ENCODE data around the gene FOXN3. TPM values are rescaled to one million over a fixed set of nuclear protein-coding genes. Genes with fewer than 3 reads are reported as not detected.
"Not testable (repeated sequence)": the region's sequence is repeated elsewhere in the genome, so short reads cannot be mapped to it uniquely, and the experiment has no call there.

FOXN3 gene
- polyA plus RNA-seq, 3 donors: 26.9 to 32.0 (median 27.8) TPM

- peak; percentile 71 for DNase-seq
These were observed 111.9 kb downstream of the FOXN3 start for GRCh38 chr14:89304972-89305703.

- DNase-seq: no peak
These were observed 112.5 kb downstream of the FOXN3 start for GRCh38 chr14:89304561-89304960.

- DNase-seq: peak; percentile 81
These were observed 113.3 kb downstream of the FOXN3 start for GRCh38 chr14:89303456-89304435.

GRCh38 chr14:89302396-89302950 is 114.6 kb downstream of the FOXN3 start:
- no peak for DNase-seq

GRCh38 chr14:89299587-89299986 is 117.4 kb downstream of the FOXN3 start:
- no peak for DNase-seq

GRCh38 chr14:89298056-89298834 is 118.8 kb downstream of the FOXN3 start:
- no peak for DNase-seq

GRCh38 chr14:89296281-89296745 is 120.7 kb downstream of the FOXN3 start:
- DNase-seq: no peak

- DNase-seq: no peak
These were observed 122.2 kb downstream of the FOXN3 start for GRCh38 chr14:89294872-89295271.

GRCh38 chr14:89294469-89294868 is 122.6 kb downstream of the FOXN3 start:
- not testable (repeated sequence) for DNase-seq

GRCh38 chr14:89294060-89294459 is 123.0 kb downstream of the FOXN3 start:
- DNase-seq: no peak

GRCh38 chr14:89293314-89293916 is 123.6 kb downstream of the FOXN3 start:
- DNase-seq: no peak

GRCh38 chr14:89292579-89293313 is 124.3 kb downstream of the FOXN3 start:
- no peak for DNase-seq

- DNase-seq: no peak
These were observed 125.6 kb downstream of the FOXN3 start for GRCh38 chr14:89291351-89291940.

- no peak for DNase-seq
These were observed 126.2 kb downstream of the FOXN3 start for GRCh38 chr14:89290813-89291212.

GRCh38 chr14:89289477-89289876 is 127.6 kb downstream of the FOXN3 start:
- no peak for DNase-seq

GRCh38 chr14:89288114-89288513 is 128.9 kb downstream of the FOXN3 start:
- no peak for DNase-seq

GRCh38 chr14:89284333-89285058 is 132.5 kb downstream of the FOXN3 start:
- DNase-seq: no peak

GRCh38 chr14:89283327-89284060 is 133.5 kb downstream of the FOXN3 start:
- no peak for DNase-seq

GRCh38 chr14:89282191-89282590 is 134.8 kb downstream of the FOXN3 start:
- DNase-seq: no peak
